Panc1 (cell line): Measurements from ENCODE around the gene NOL4L. TPM values are rescaled to one million over a fixed set of nuclear protein-coding genes. Genes with fewer than 3 reads are reported as not detected.

ENCODE experiments used
- ATAC-seq: fragments of 200-7000 bp; cut with Tn5 transposase; 2 replicates; pipeline ENCODE4 v1.9.1; 2020; ENCODE audit warnings: mild to moderate bottlenecking, moderate library complexity
- BruUV-seq: library from RNA; stranded (reverse); fragments of 400-500 nt; replicated peaks from 2 replicates; lab custom pipeline; 2021; lab: Mats Ljungman, UMichigan
- CTCF ChIA-PET: fragments of 300-600 bp; sonication (Branson Sonifier 250); formaldehyde crosslinking; loops from one replicate; lab custom pipeline; 2022; ENCODE audit warnings: antibody characterized with exemption; lab: Charles Lee
- POLR2A ChIA-PET: fragments of 300-600 bp; sonication (Branson Sonifier 250); formaldehyde crosslinking; loops from one replicate; lab custom pipeline; 2022; ENCODE audit warnings: antibody characterized with exemption; lab: Charles Lee
- DNase-seq: peaks from one replicate; pipeline ENCODE4 v3.0.0-alpha.2; 2010; ENCODE audit warnings: low read depth, low spot score
- H3K27ac ChIP-seq: 2 replicates; pipeline ENCODE4 v1.5.1; 2011; ENCODE audit warnings: mild to moderate bottlenecking, low read length, inconsistent platforms
- H3K27me3 ChIP-seq: fragments of 200-500 bp; sonication (Bioruptor generic); 2 replicates; pipeline ENCODE4 v1.6.0; 2014; ENCODE audit warnings: low read length, inconsistent platforms; ENCODE audit not compliant: control insufficient read depth, insufficient read depth
- H3K36me3 ChIP-seq: fragments of 200-500 bp; sonication (Bioruptor generic); 2 replicates; pipeline ENCODE4 v1.5.1; 2014; ENCODE audit warnings: inconsistent platforms, mild to moderate bottlenecking, low read length, moderate library complexity; ENCODE audit not compliant: control insufficient read depth, insufficient read depth
- H3K4me1 ChIP-seq: 2 replicates; pipeline ENCODE4 v1.5.1; 2011; ENCODE audit warnings: inconsistent platforms, mild to moderate bottlenecking, low read length, moderate library complexity; ENCODE audit not compliant: control insufficient read depth, insufficient read depth
- H3K4me3 ChIP-seq, 2 experiments: 2 replicates each; pipeline ENCODE4 v1.5.1; 2011 to 2012; ENCODE audit warnings: low read depth in 2 of 2, low read length in 2 of 2, mild to moderate bottlenecking in 2 of 2, inconsistent platforms in 1 of 2, moderate library complexity in 1 of 2
- H3K9me3 ChIP-seq: fragments of 200-500 bp; sonication (Bioruptor generic); 2 replicates; pipeline ENCODE4 v1.5.1; 2014; ENCODE audit warnings: low read depth, mild to moderate bottlenecking, inconsistent platforms, low read length, moderate library complexity; ENCODE audit not compliant: control insufficient read depth, insufficient read depth
- CTCF ChIP-seq: fragments of 450-650 bp; IDR thresholded peaks from 2 replicates; pipeline ENCODE4 v1.5.1; 2017; ENCODE audit warnings: mild to moderate bottlenecking
- POLR2AphosphoS5 ChIP-seq: IDR thresholded peaks from 2 replicates; pipeline ENCODE4 v1.6.1; 2012; ENCODE audit warnings: mild to moderate bottlenecking, low read depth, low read length, moderate library complexity
- SIN3A ChIP-seq: IDR thresholded peaks from 2 replicates; pipeline ENCODE4 v1.6.1; 2012; ENCODE audit warnings: low read depth, mild to moderate bottlenecking, low read length, moderate library complexity, borderline replicate concordance; ENCODE audit not compliant: insufficient read depth
- TCF7L2 ChIP-seq: IDR thresholded peaks from 2 replicates; pipeline ENCODE4 v1.6.1; 2011; ENCODE audit warnings: mild to moderate bottlenecking, low read depth, low read length, inconsistent platforms
- in situ Hi-C: cut with HindIII; loops from 2 replicates; pipeline ENCODE4 v1.10.0; 2016; ENCODE audit warnings: low sequenced_read_pairs, low pct_unique_long_range_greater_than_20kb
- intact Hi-C: fragments of 100-400 bp; cut with micrococcal nuclease; formaldehyde crosslinking; loops from one replicate; pipeline ENCODE4 v1.10.0; 2022; ENCODE audit not compliant: unreplicated experiment
- total RNA-seq: library from RNA; stranded (reverse); gene quantifications from one replicate; pipeline ENCODE4 v1.2.1, GENCODE V29; 2021; ENCODE audit not compliant: unreplicated experiment
- TF ChIP-seq, protein P1 (sequence below), 2 experiments: IDR thresholded peaks; 2 replicates each; pipeline ENCODE4 v1.6.1; 2011 to 2012; ENCODE audit warnings: low read depth in 2 of 2, control low read depth in 1 of 2, low read length in 1 of 2, mild to moderate bottlenecking in 1 of 2, moderate library complexity in 1 of 2; ENCODE audit not compliant: insufficient read depth in 1 of 2

NOL4L gene
- total RNA-seq, 1 experiment from 2014 or later: 21.6 TPM

GRCh38 chr20:32519381-32519730 is 65.8 kb downstream of the NOL4L start:
- no peak for DNase-seq
- H3K27me3 ChIP-seq: no peaks in the 10 kb centered on the region
- no peaks in the 10 kb centered on the region for H3K36me3 ChIP-seq
- ChIA-PET POLR2A (no interaction called here), CTCF (no interaction called here)
- no peaks in the 10 kb centered on the region for H3K9me3 ChIP-seq
- TF ChIP-seq, protein P1, sequence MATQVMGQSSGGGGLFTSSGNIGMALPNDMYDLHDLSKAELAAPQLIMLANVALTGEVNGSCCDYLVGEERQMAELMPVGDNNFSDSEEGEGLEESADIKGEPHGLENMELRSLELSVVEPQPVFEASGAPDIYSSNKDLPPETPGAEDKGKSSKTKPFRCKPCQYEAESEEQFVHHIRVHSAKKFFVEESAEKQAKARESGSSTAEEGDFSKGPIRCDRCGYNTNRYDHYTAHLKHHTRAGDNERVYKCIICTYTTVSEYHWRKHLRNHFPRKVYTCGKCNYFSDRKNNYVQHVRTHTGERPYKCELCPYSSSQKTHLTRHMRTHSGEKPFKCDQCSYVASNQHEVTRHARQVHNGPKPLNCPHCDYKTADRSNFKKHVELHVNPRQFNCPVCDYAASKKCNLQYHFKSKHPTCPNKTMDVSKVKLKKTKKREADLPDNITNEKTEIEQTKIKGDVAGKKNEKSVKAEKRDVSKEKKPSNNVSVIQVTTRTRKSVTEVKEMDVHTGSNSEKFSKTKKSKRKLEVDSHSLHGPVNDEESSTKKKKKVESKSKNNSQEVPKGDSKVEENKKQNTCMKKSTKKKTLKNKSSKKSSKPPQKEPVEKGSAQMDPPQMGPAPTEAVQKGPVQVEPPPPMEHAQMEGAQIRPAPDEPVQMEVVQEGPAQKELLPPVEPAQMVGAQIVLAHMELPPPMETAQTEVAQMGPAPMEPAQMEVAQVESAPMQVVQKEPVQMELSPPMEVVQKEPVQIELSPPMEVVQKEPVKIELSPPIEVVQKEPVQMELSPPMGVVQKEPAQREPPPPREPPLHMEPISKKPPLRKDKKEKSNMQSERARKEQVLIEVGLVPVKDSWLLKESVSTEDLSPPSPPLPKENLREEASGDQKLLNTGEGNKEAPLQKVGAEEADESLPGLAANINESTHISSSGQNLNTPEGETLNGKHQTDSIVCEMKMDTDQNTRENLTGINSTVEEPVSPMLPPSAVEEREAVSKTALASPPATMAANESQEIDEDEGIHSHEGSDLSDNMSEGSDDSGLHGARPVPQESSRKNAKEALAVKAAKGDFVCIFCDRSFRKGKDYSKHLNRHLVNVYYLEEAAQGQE (IDR thresholded peaks at IDR 0.05; ENCODE audit: insufficient read depth in 1 of 2, low read depth in 2 of 2, low read length in 1 of 2): no peak
- in situ Hi-C loops (no loop called here), intact Hi-C loops (no loop called here)
- H3K4me3 ChIP-seq: no peak overlapping the region
- no peaks in the 10 kb centered on the region for H3K4me1 ChIP-seq
- no peak overlapping the region for H3K27ac ChIP-seq
- BruUV-seq: no TSS peak
- ATAC-seq: no peak

DNA sequence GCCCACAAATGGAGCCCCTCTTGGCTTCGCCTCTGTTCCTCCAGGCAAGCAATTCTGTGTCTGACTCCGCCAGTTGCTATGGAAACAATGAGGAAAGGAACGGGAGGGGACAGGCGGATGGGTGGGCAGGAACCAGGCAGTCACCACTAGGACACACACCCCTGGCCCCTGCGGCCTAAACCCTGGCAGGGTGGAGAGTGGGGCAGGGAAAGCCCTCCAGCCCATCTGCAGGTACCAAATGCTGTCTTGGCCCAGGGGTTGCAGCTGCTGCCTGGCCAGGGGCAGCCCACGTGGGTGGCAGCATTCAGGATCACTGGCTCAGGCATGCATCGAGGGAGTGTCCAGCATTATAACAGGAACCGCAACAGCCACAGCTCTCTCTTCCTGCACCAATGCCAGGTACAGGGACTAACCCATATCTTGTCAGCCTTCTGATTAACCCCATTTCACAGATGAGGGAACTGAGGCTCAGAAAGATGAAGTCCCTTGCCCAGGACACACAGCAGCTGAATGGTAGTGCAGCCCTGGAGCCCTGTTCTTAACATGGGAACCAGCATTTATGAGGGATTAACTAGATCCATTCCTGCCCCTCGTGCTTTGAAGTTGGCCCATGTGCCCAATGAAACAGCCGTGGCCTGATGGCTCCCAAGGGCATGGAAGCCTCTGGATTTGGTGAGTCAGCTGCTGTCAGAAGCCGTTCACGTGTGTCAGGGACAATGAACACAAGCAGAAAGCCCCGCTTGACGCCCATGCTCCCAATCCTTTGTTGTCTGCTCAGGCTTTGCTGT is 66.3 kb downstream of the NOL4L start:
- Histone ChIP-seq H3K36me3 (no peaks in the 10 kb centered on the region), H3K9me3 (no peaks in the 10 kb centered on the region), H3K4me1 (no peaks in the 10 kb centered on the region), H3K27ac (no peak overlapping the region), H3K27me3 (no peaks in the 10 kb centered on the region), H3K4me3 (no peak overlapping the region)
- in situ Hi-C loops: no loop called here
- ChIA-PET CTCF (no interaction called here), POLR2A (no interaction called here)
- ATAC-seq: no peak
- DNase-seq: no peak
- intact Hi-C loops: no loop called here
- BruUV-seq: no TSS peak
- TF ChIP-seq, protein P1 (IDR thresholded peaks at IDR 0.05; ENCODE audit: insufficient read depth in 1 of 2, low read depth in 2 of 2, low read length in 1 of 2): no peak
- TF ChIP-seq SIN3A (no peak), POLR2AphosphoS5 (no peak), TCF7L2 (no peak), CTCF (no peak)
